ENCODE measurements around the gene ZNF428. TPM values are rescaled to one million over a fixed set of nuclear protein-coding genes. Genes with fewer than 3 reads are reported as not detected.

The ZNF428 gene
- polyA plus RNA-seq, 1 experiment, result 34.0 TPM

GRCh38 chr19:43562226-43562697, 57.2 kb downstream of the ZNF428 start:
- CTCF ChIA-PET, result interaction anchor here (1.3 kb wide), 1 partner anchor 7 kb away, joined by 3 read pairs; no protein-coding TSS in a partner anchor
- Histone ChIP-seq H3K4me3 (ENCODE audit: low read depth, low read length) (no peak overlapping the region), H3K27me3 (ENCODE audit: control insufficient read depth, insufficient read depth, low read length) (no peaks in the 10 kb centered on the region), H3K36me3 (ENCODE audit: control insufficient read depth, insufficient read depth, low read length) (peaks cover 2% of the 10 kb centered on the region)
- POLR2A ChIA-PET, result no interaction called here
- no peak for DNase-seq (ENCODE audit: low read depth)
- no peak for TF ChIP-seq CTCF (IDR thresholded peaks at IDR 0.05; ENCODE audit: insufficient read depth, low read depth, low read length)

- H3K4me3 ChIP-seq (ENCODE audit: low read depth, low read length), result no peak overlapping the region
- ChIA-PET POLR2A (no interaction called here), CTCF (interaction anchor here (0.6 kb wide), 1 partner anchor 25 kb away, joined by 3 read pairs; no protein-coding TSS in a partner anchor)
- TF ChIP-seq CTCF (IDR thresholded peaks at IDR 0.05; ENCODE audit: insufficient read depth, low read depth, low read length), result no peak
- H3K36me3 ChIP-seq (ENCODE audit: control insufficient read depth, insufficient read depth, low read length), result peaks cover 2% of the 10 kb centered on the region
- H3K27me3 ChIP-seq (ENCODE audit: control insufficient read depth, insufficient read depth, low read length), result no peaks in the 10 kb centered on the region
- DNase-seq (ENCODE audit: low read depth), result no peak
These were observed 58.1 kb downstream of the ZNF428 start for GRCh38 chr19:43561139-43561970.

- Histone ChIP-seq H3K27me3 (ENCODE audit: control insufficient read depth, insufficient read depth, low read length) (no peaks in the 10 kb centered on the region), H3K4me3 (ENCODE audit: low read depth, low read length) (no peak overlapping the region), H3K36me3 (ENCODE audit: control insufficient read depth, insufficient read depth, low read length) (peaks cover 5% of the 10 kb centered on the region)
- no peak for TF ChIP-seq CTCF (IDR thresholded peaks at IDR 0.05; ENCODE audit: insufficient read depth, low read depth, low read length)
- ChIA-PET POLR2A (no interaction called here), CTCF (interaction anchor here (1.5 kb wide), 1 partner anchor 25 kb away, joined by 6 read pairs; no protein-coding TSS in a partner anchor)
- DNase-seq (ENCODE audit: low read depth), result no peak
These were observed 58.7 kb downstream of the ZNF428 start for GRCh38 chr19:43560687-43561086.

Small RNAs within 50 kb of the gene (small RNA-seq; reads per million reads assigned to genes)
- not detected for gene RN7SL368P (ENCODE audit: insufficient read length, low read depth, low replicate concordance)

Other genes starting within 250 kb of the ZNF428 start
- not detected in 2 replicates for gene TEX101, start 204.7 kb downstream of the ZNF428 start, polyA plus RNA-seq (2011; rRNA removed)
- 0.32 and 0.70 TPM in 2 replicates for gene LYPD3, start 154.0 kb downstream of the ZNF428 start, polyA plus RNA-seq (2011; rRNA removed)
- 4.0 and 5.3 TPM in 2 replicates for gene PHLDB3, start 114.9 kb downstream of the ZNF428 start, polyA plus RNA-seq (2011; rRNA removed)
- gene ETHE1, start 92.4 kb downstream of the ZNF428 start, polyA plus RNA-seq (2011; rRNA removed), result 188 and 261 TPM in 2 replicates
- 0.09 and 0.33 TPM in 2 replicates for gene ZNF575, start 86.4 kb downstream of the ZNF428 start, polyA plus RNA-seq (2011; rRNA removed)
- 22.8 and 30.8 TPM in 2 replicates for gene XRCC1, start 44.1 kb downstream of the ZNF428 start, polyA plus RNA-seq (2011; rRNA removed)
- gene PINLYP, start 43.8 kb downstream of the ZNF428 start, polyA plus RNA-seq (2011; rRNA removed), result 2.0 and 2.2 TPM in 2 replicates
- gene IRGQ, start 23.5 kb downstream of the ZNF428 start, polyA plus RNA-seq (2011; rRNA removed), result 5.4 and 7.0 TPM in 2 replicates
- gene ZNF576, start 23.0 kb downstream of the ZNF428 start, polyA plus RNA-seq (2011; rRNA removed), result 9.0 and 14.8 TPM in 2 replicates
- gene SRRM5, start 7.5 kb downstream of the ZNF428 start, polyA plus RNA-seq (2011; rRNA removed), result 0.04 and 0.06 TPM in 2 replicates
- gene CADM4, start 20.2 kb upstream of the ZNF428 start, polyA plus RNA-seq (2011; rRNA removed), result 1.4 and 1.7 TPM in 2 replicates
- 98.5 and 137 TPM in 2 replicates for gene PLAUR, start 50.5 kb upstream of the ZNF428 start, polyA plus RNA-seq (2011; rRNA removed)
- not detected in 2 replicates for gene IRGC, start 96.4 kb upstream of the ZNF428 start, polyA plus RNA-seq (2011; rRNA removed)
- 10.1 and 14.8 TPM in 2 replicates for gene SMG9, start 135.3 kb upstream of the ZNF428 start, polyA plus RNA-seq (2011; rRNA removed)
- 0.28 and 0.38 TPM in 2 replicates for gene KCNN4, start 161.3 kb upstream of the ZNF428 start, polyA plus RNA-seq (2011; rRNA removed)
- 0.40 and 0.50 TPM in 2 replicates for gene LYPD5, start 182.8 kb upstream of the ZNF428 start, polyA plus RNA-seq (2011; rRNA removed)
- gene ZNF283, start 207.7 kb upstream of the ZNF428 start, polyA plus RNA-seq (2011; rRNA removed), result 3.0 and 4.3 TPM in 2 replicates

Measured in BJ (cell line).